Heart left ventricle (tissue), 13 donors: Measurements from ENCODE around the gene ZNF618.

Experiments
- POLR2A ChIP-seq, 2 donors: fragments of 450-650 bp; IDR thresholded peaks; one replicate each; pipeline ENCODE4 v1.6.1; 2017; ENCODE audit warnings: antibody characterized with exemption in 2 of 2, mild to moderate bottlenecking in 2 of 2, moderate library complexity in 2 of 2
- TF ChIP-seq, protein P1 (sequence below), 12 donors: fragments of 200-600 bp; sonication (generic) in 4 of 12; IDR thresholded peaks; one replicate each; pipeline versions ENCODE4 v1.5.0 to v1.8.0; 2018 to 2022; ENCODE audit warnings: antibody characterized with exemption in 12 of 12, mild to moderate bottlenecking in 5 of 12
- donor health status: ischemic (EF 13 %, LVEDD 7.1; RV severe dilation, severe dysfunction).
- donor health status: DM: no; HTN: yes; CAD: no.
- donor health status: DM: no; HTN: no; CAD: no.
- donor health status: ischemic (EF 25% LVEDD 6.9; RV normal size, moderate dysfunction).
- donor health status: ischemic (EF 25% LVEDD 5.7; RV mildly dilated, moderate dysfunction).
- donor health status: ischemic (EF 35%, LVEDD 5.7; RV mildly dilated, moderate dysfunction).
- donor health status: nonischemic (EF 11% LVEDD 7.7; RV severe dilation, severe dysfunction).
- donor health status: DM: yes; HTN: yes; CAD: no.
- donor health status: PGD.
- donor health status: ischemic (EF 29% LVEDD 5.4; RV normal size, mild dysfunction).
- donor health status: nonischemic (EF 23%, LVEDD 6.1; RV moderate dilation, normal function).

DNA sequence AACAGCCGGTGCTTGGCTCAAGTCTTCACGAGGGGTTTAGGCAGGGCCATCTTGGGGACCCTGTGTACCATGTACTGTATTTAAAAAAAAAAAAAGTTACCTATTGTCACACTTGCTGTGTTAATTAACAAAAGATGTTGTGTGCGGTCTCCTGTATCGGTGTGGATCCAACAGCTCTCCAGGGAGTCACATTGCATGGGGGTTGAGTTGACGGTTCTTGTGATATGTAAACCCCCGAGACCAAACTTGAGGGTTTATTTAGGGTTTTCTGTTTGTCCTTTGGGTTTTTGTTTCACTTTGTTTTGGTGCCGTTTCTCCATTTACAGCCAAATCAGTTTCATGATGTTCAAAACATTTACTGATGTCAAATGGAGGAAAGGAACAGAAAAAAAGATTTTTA, 179.8 kb downstream of the ZNF618 start:
- TF ChIP-seq, protein P1, sequence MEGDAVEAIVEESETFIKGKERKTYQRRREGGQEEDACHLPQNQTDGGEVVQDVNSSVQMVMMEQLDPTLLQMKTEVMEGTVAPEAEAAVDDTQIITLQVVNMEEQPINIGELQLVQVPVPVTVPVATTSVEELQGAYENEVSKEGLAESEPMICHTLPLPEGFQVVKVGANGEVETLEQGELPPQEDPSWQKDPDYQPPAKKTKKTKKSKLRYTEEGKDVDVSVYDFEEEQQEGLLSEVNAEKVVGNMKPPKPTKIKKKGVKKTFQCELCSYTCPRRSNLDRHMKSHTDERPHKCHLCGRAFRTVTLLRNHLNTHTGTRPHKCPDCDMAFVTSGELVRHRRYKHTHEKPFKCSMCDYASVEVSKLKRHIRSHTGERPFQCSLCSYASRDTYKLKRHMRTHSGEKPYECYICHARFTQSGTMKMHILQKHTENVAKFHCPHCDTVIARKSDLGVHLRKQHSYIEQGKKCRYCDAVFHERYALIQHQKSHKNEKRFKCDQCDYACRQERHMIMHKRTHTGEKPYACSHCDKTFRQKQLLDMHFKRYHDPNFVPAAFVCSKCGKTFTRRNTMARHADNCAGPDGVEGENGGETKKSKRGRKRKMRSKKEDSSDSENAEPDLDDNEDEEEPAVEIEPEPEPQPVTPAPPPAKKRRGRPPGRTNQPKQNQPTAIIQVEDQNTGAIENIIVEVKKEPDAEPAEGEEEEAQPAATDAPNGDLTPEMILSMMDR (IDR thresholded peaks at IDR 0.05), result no peak
- no peak for TF ChIP-seq POLR2A (IDR thresholded peaks at IDR 0.05)
